ENCODE data around the gene C10orf88. TPM values are rescaled to one million over a fixed set of nuclear protein-coding genes. Genes with fewer than 3 reads are reported as not detected.

Gene C10orf88
- total and polyA plus RNA-seq, 3 donors from 2014 or later = 18.5 to 50.8 (median 20.6) TPM

DNA sequence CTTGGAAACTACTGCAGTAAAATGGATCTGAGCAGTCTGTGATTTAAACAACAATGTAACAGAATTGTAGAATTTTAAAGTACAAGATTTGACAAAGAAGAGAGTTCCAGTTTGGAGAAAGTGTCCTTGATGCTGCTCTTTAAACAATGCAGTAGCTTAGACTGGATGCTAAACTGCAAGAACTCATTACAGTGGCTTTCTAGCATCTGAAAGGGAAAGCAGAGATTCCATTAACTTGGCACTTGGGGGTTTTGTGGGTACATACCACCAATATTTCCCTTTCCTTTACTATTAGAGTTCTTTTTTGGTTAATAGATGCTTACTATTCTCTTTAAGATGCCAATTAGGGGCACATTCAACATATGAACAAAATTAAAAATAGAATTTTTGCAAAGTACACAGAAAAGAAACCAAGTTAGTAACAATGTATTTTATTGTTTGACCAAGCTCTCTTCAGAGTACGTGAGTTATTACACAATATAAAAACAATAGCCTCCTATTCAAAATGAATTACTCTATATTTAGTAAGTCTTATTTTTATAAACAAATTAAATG, 38.1 kb upstream of the C10orf88 start:
- H3K4me3 ChIP-seq = no peak overlapping the region
- H3K36me3 ChIP-seq (ENCODE audit: low read depth, missing control alignments) = no peaks in the 10 kb centered on the region
- intact Hi-C loops (cut with DNase I; ENCODE audit: low total_unique reads) = no loop called here
- no peaks in the 10 kb centered on the region for H3K9me3 ChIP-seq
- peak overlapping the region; percentile 31 to 70 for H3K27ac ChIP-seq
- no peak for TF ChIP-seq POLR2A (IDR thresholded peaks at IDR 0.05)
- TF ChIP-seq, protein P1, sequence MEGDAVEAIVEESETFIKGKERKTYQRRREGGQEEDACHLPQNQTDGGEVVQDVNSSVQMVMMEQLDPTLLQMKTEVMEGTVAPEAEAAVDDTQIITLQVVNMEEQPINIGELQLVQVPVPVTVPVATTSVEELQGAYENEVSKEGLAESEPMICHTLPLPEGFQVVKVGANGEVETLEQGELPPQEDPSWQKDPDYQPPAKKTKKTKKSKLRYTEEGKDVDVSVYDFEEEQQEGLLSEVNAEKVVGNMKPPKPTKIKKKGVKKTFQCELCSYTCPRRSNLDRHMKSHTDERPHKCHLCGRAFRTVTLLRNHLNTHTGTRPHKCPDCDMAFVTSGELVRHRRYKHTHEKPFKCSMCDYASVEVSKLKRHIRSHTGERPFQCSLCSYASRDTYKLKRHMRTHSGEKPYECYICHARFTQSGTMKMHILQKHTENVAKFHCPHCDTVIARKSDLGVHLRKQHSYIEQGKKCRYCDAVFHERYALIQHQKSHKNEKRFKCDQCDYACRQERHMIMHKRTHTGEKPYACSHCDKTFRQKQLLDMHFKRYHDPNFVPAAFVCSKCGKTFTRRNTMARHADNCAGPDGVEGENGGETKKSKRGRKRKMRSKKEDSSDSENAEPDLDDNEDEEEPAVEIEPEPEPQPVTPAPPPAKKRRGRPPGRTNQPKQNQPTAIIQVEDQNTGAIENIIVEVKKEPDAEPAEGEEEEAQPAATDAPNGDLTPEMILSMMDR (IDR thresholded peaks at IDR 0.05) = no peak
- DNase-seq = no peak
- 60 to 61% methylated on average over 1 of the region's 1 CpG for WGBS, 2 donors
- H3K4me1 ChIP-seq = peaks cover 4% of the 10 kb centered on the region
- no peaks in the 10 kb centered on the region for H3K27me3 ChIP-seq

DNA sequence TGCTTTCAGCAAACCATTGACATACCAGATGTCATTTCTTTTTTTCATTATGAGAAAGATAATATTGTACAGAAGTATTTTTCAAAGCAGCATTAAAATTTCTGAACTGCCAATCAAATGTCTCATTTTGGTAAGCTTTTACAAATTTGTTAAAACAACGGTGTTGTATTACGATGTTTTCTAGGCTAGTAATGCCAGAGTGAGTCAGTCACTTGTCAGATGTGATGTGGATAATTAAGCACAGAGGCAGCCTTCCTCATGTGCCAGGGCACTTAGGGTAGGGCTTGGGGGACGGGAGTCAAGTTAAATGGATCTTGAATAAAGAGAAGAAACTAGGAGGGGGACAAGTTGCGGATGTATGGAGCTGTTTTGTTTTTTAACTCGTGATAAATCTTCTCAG, 36.3 kb upstream of the C10orf88 start:
- H3K9me3 ChIP-seq = no peaks in the 10 kb centered on the region
- no peak for TF ChIP-seq POLR2A (IDR thresholded peaks at IDR 0.05)
- TF ChIP-seq, protein P1 (IDR thresholded peaks at IDR 0.05) = no peak
- intact Hi-C loops (cut with DNase I; ENCODE audit: low total_unique reads) = no loop called here
- H3K27me3 ChIP-seq = no peaks in the 10 kb centered on the region
- no peak for DNase-seq
- no peak overlapping the region for H3K27ac ChIP-seq
- H3K4me1 ChIP-seq = peaks cover 4% of the 10 kb centered on the region
- WGBS, 2 donors = 69 to 70% methylated on average over 5 of the region's 5 CpGs
- no peaks in the 10 kb centered on the region for H3K36me3 ChIP-seq (ENCODE audit: low read depth, missing control alignments)
- no peak overlapping the region for H3K4me3 ChIP-seq

DNA sequence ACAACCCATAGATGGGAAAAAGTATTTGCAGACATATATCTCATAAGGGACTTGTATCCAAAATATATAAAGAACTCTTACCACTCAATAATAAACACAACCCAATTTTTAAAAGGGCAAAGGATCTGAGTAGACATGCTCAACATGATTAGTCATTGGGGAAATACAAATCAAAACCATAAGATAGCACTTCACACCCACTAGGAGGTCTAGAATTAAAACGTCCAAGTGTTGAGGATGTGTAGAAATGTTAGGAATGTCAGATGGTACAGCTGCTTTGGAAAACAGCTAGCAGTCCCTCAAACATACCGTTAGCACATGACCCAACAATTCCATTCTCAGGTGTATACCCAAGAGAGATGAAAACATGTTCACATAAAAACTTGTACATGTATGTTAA, 34.5 kb upstream of the C10orf88 start:
- 76 to 89% methylated on average over 2 of the region's 2 CpGs for WGBS, 2 donors

DNA sequence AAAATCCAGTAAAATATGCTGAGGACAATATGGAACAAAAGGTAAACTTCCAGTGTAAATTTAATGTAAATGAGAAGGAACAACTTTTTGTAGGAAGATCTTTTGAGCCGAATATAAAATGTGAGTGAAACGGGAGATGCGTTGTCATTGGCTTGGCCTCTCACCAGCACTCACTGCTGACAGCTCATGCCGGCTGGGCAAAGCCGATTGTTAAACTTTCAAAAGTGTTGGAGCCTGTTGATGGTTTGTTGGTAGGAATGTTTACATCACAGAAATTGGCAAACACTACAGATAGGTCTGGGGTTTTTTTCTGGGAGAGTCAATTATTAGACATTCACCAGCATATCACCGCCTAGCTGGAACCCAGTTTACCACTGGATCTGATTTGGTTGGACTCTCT, 32.3 kb upstream of the C10orf88 start:
- TF ChIP-seq, protein P1 (IDR thresholded peaks at IDR 0.05) = no peak
- TF ChIP-seq POLR2A (IDR thresholded peaks at IDR 0.05) = no peak
- H3K4me3 ChIP-seq = no peak overlapping the region
- intact Hi-C loops (cut with DNase I; ENCODE audit: low total_unique reads) = no loop called here
- H3K36me3 ChIP-seq (ENCODE audit: low read depth, missing control alignments) = no peaks in the 10 kb centered on the region
- 93 to 95% methylated on average over 6 of the region's 6 CpGs for WGBS, 2 donors
- no peaks in the 10 kb centered on the region for H3K9me3 ChIP-seq
- no peak for DNase-seq
- H3K27ac ChIP-seq = no peak overlapping the region
- no peaks in the 10 kb centered on the region for H3K4me1 ChIP-seq
- H3K27me3 ChIP-seq = no peaks in the 10 kb centered on the region

More for the DNA sequence above, 34.5 kb upstream of the C10orf88 start:
- Histone ChIP-seq H3K9me3 (no peaks in the 10 kb centered on the region), H3K27ac (no peak overlapping the region), H3K4me1 (peaks cover 4% of the 10 kb centered on the region), H3K4me3 (no peak overlapping the region), H3K36me3 (ENCODE audit: low read depth, missing control alignments) (no peaks in the 10 kb centered on the region), H3K27me3 (no peaks in the 10 kb centered on the region)
- intact Hi-C loops (cut with DNase I; ENCODE audit: low total_unique reads) = no loop called here
- no peak for TF ChIP-seq POLR2A (IDR thresholded peaks at IDR 0.05)
- TF ChIP-seq, protein P1 (IDR thresholded peaks at IDR 0.05) = no peak
- DNase-seq = no peak

DNA sequence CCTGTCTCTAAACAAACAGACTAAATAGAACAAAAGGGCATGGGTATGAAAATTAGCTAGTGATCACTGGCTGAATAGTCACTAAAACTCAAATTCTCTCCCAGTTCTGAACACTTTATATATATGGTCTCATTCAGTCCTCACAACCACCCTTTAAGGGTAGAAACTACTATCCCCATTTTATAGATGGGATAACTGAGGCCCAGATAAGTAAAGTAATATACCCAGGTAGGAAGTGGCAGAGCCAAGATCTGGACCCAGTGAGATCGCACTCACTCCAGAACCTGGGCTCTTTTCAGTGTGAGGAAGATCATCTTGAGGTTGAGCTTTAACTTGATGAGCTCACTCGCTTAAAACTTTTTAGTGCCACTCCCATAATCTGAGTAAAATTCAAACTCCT, 30.7 kb upstream of the C10orf88 start:
- Histone ChIP-seq H3K4me1 (no peaks in the 10 kb centered on the region), H3K27me3 (no peaks in the 10 kb centered on the region), H3K4me3 (no peak overlapping the region), H3K36me3 (ENCODE audit: low read depth, missing control alignments) (no peaks in the 10 kb centered on the region), H3K9me3 (no peaks in the 10 kb centered on the region), H3K27ac (no peak overlapping the region)
- WGBS, 2 donors = 100% methylated on average over 2 of the region's 2 CpGs
- intact Hi-C loops (cut with DNase I; ENCODE audit: low total_unique reads) = no loop called here
- no peak for DNase-seq
- TF ChIP-seq, protein P1 (IDR thresholded peaks at IDR 0.05) = no peak
- TF ChIP-seq POLR2A (IDR thresholded peaks at IDR 0.05) = no peak

Measured in testis (tissue), 3 donors.